HEK293 (cell line): ENCODE measurements around the gene TRA2B.

ENCODE experiments used
- AEBP2 ChIP-seq: fragments of 450-650 bp; formaldehyde crosslinking; IDR thresholded peaks from 2 replicates; pipeline ENCODE4 v1.5.1; 2016; ENCODE audit warnings: missing biosample characterization, missing genetic modification characterization, borderline replicate concordance
- BCL11B ChIP-seq: fragments of 450-650 bp; formaldehyde crosslinking; IDR thresholded peaks from 2 replicates; pipeline ENCODE4 v1.5.1; 2016; ENCODE audit warnings: low read depth, missing biosample characterization, missing genetic modification characterization
- BCL6B ChIP-seq: fragments of 450-650 bp; formaldehyde crosslinking; IDR thresholded peaks from 2 replicates; pipeline ENCODE4 v1.5.1; 2017; ENCODE audit warnings: missing biosample characterization, missing genetic modification characterization
- GLI4 ChIP-seq: fragments of 450-650 bp; formaldehyde crosslinking; IDR thresholded peaks from 2 replicates; pipeline ENCODE4 v1.5.1; 2016; ENCODE audit warnings: missing biosample characterization, missing genetic modification characterization
- HOXC10 ChIP-seq: sonication (generic); formaldehyde crosslinking; IDR thresholded peaks from 2 replicates; pipeline ENCODE4 v1.8.1; 2023; ENCODE audit warnings: mild to moderate bottlenecking, missing genetic modification reagents
- MYNN ChIP-seq: fragments of 450-650 bp; formaldehyde crosslinking; IDR thresholded peaks from 2 replicates; pipeline ENCODE4 v1.5.1; 2016; ENCODE audit warnings: missing biosample characterization, missing genetic modification characterization, borderline replicate concordance
- MZF1 ChIP-seq: fragments of 450-650 bp; formaldehyde crosslinking; IDR thresholded peaks from 2 replicates; pipeline ENCODE4 v1.5.1; 2017; ENCODE audit warnings: missing biosample characterization, missing genetic modification characterization, borderline replicate concordance
- PATZ1 ChIP-seq: fragments of 450-650 bp; formaldehyde crosslinking; IDR thresholded peaks from 2 replicates; pipeline ENCODE4 v1.5.1; 2016; ENCODE audit warnings: missing biosample characterization, missing genetic modification characterization
- SCRT1 ChIP-seq: fragments of 450-650 bp; formaldehyde crosslinking; IDR thresholded peaks from 2 replicates; pipeline ENCODE4 v1.5.1; 2016; ENCODE audit warnings: missing biosample characterization, missing genetic modification characterization, borderline replicate concordance
- ZBTB17 ChIP-seq: fragments of 450-650 bp; formaldehyde crosslinking; IDR thresholded peaks from 2 replicates; pipeline ENCODE4 v1.5.1; 2016; ENCODE audit warnings: missing biosample characterization, missing genetic modification characterization
- ZBTB48 ChIP-seq: fragments of 450-650 bp; formaldehyde crosslinking; IDR thresholded peaks from 2 replicates; pipeline ENCODE4 v1.5.1; 2016; ENCODE audit warnings: missing biosample characterization, missing genetic modification characterization
- ZNF132 ChIP-seq: fragments of 450-650 bp; formaldehyde crosslinking; IDR thresholded peaks from 2 replicates; pipeline ENCODE4 v1.5.1; 2017; ENCODE audit warnings: missing biosample characterization, missing genetic modification characterization, borderline replicate concordance
- ZNF18 ChIP-seq: fragments of 450-650 bp; formaldehyde crosslinking; IDR thresholded peaks from 2 replicates; pipeline ENCODE4 v1.5.1; 2016; ENCODE audit warnings: missing biosample characterization, missing genetic modification characterization
- ZNF239 ChIP-seq: fragments of 450-650 bp; formaldehyde crosslinking; IDR thresholded peaks from 2 replicates; pipeline ENCODE4 v1.5.1; 2016; ENCODE audit warnings: missing biosample characterization, missing genetic modification characterization
- ZNF324 ChIP-seq: fragments of 450-650 bp; formaldehyde crosslinking; IDR thresholded peaks from 2 replicates; pipeline ENCODE4 v1.5.1; 2016; ENCODE audit warnings: missing biosample characterization, missing genetic modification characterization
- ZNF404 ChIP-seq: fragments of 450-650 bp; formaldehyde crosslinking; IDR thresholded peaks from 2 replicates; pipeline ENCODE4 v1.5.1; 2017; ENCODE audit warnings: missing biosample characterization, missing genetic modification characterization
- ZNF510 ChIP-seq: fragments of 450-650 bp; formaldehyde crosslinking; IDR thresholded peaks from 2 replicates; pipeline ENCODE4 v1.5.1; 2018; ENCODE audit warnings: mild to moderate bottlenecking, missing genetic modification characterization, missing biosample characterization; ENCODE audit not compliant: insufficient replicate concordance
- ZNF514 ChIP-seq: fragments of 450-650 bp; formaldehyde crosslinking; IDR thresholded peaks from 2 replicates; pipeline ENCODE4 v1.5.1; 2016; ENCODE audit warnings: missing biosample characterization, missing genetic modification characterization
- ZNF560 ChIP-seq: fragments of 450-650 bp; formaldehyde crosslinking; IDR thresholded peaks from 2 replicates; pipeline ENCODE4 v1.5.1; 2017; ENCODE audit warnings: missing biosample characterization, missing genetic modification characterization, borderline replicate concordance
- ZNF571 ChIP-seq: fragments of 450-650 bp; formaldehyde crosslinking; IDR thresholded peaks from 2 replicates; pipeline ENCODE4 v1.5.0; 2017; ENCODE audit warnings: missing biosample characterization, missing genetic modification characterization
- ZNF580 ChIP-seq: fragments of 450-650 bp; formaldehyde crosslinking; IDR thresholded peaks from 2 replicates; pipeline ENCODE4 v1.5.1; 2016; ENCODE audit warnings: missing biosample characterization, missing genetic modification characterization
- ZNF621 ChIP-seq: fragments of 450-650 bp; formaldehyde crosslinking; IDR thresholded peaks from 2 replicates; pipeline ENCODE4 v1.5.1; 2017; ENCODE audit warnings: missing biosample characterization, missing genetic modification characterization
- ZNF768 ChIP-seq: fragments of 450-650 bp; formaldehyde crosslinking; IDR thresholded peaks from 2 replicates; pipeline ENCODE4 v1.5.1; 2018; ENCODE audit warnings: missing biosample characterization, mild to moderate bottlenecking, missing genetic modification characterization
- ZNF777 ChIP-seq: fragments of 450-650 bp; formaldehyde crosslinking; IDR thresholded peaks from 2 replicates; pipeline ENCODE4 v1.5.1; 2017; ENCODE audit warnings: missing biosample characterization, missing genetic modification characterization, borderline replicate concordance
- ZSCAN16 ChIP-seq: fragments of 450-650 bp; formaldehyde crosslinking; IDR thresholded peaks from 2 replicates; pipeline ENCODE4 v1.5.1; 2016; ENCODE audit warnings: missing biosample characterization, missing genetic modification characterization
- ZSCAN23 ChIP-seq: fragments of 450-650 bp; formaldehyde crosslinking; IDR thresholded peaks from 2 replicates; pipeline ENCODE4 v1.5.1; 2016; ENCODE audit warnings: missing biosample characterization, missing genetic modification characterization
- ZSCAN5A ChIP-seq: fragments of 450-650 bp; formaldehyde crosslinking; IDR thresholded peaks from 2 replicates; pipeline ENCODE4 v1.5.1; 2016; ENCODE audit warnings: missing biosample characterization, missing genetic modification characterization

The TRA2B gene

GRCh38 chr3:185937689-185938374, at the start of gene TRA2B (continued):
- TF ChIP-seq BCL6B (tag by site-specific recombination), result no peak
- TF ChIP-seq ZNF768 (tag by site-specific recombination), result no peak; the same call in 1 of the 2 replicates
- TF ChIP-seq ZNF239 (tag by site-specific recombination), result 0 out of 2 replicates have a peak, but pooled peaks have one; percentile 32
- 0 out of 2 replicates have a peak, but pooled peaks have one; percentile 23 for TF ChIP-seq ZSCAN5A (tag by site-specific recombination)
- TF ChIP-seq ZNF18 (tag by site-specific recombination), result no peak
- no peak for TF ChIP-seq ZNF777
- no peak for TF ChIP-seq HOXC10 (CRISPR knock-in tag)
- no peak for TF ChIP-seq AEBP2 (tag by site-specific recombination)
- peak; percentile 56; the same call in 1 of the 2 replicates for TF ChIP-seq ZBTB17 (tag by site-specific recombination)
- TF ChIP-seq ZNF324 (tag by site-specific recombination), result peak; percentile 31; the same call in 1 of the 2 replicates
- no peak for TF ChIP-seq ZNF560
- no peak for TF ChIP-seq ZSCAN23 (tag by site-specific recombination)
- TF ChIP-seq GLI4 (tag by site-specific recombination), result peak; percentile 74
- no peak for TF ChIP-seq SCRT1 (tag by site-specific recombination)
- TF ChIP-seq PATZ1, result peak; percentile 60
- TF ChIP-seq MYNN (tag by site-specific recombination), result peak; percentile 13; the same call in 1 of the 2 replicates
- TF ChIP-seq ZNF514, result no peak
- TF ChIP-seq BCL11B (tag by site-specific recombination), result no peak
- no peak for TF ChIP-seq ZNF580 (tag by site-specific recombination)
- TF ChIP-seq ZBTB48 (tag by site-specific recombination), result no peak
- TF ChIP-seq MZF1, result no peak
- no peak for TF ChIP-seq ZNF621 (tag by site-specific recombination)
- no peak for TF ChIP-seq ZNF571 (tag by site-specific recombination)
- TF ChIP-seq ZSCAN16 (tag by site-specific recombination), result no peak
- no peak for TF ChIP-seq ZNF132 (tag by site-specific recombination)
- TF ChIP-seq ZNF510, result no peak
- TF ChIP-seq ZNF404, result no peak
